GM19455 (cell line): ENCODE measurements around the gene ANAPC2.

Experiments
- ATAC-seq: cut with Tn5 transposase; IDR thresholded peaks from one replicate; pipeline ENCODE4 v1.9.1; 2021; ENCODE audit not compliant: unreplicated experiment

ANAPC2 gene

DNA sequence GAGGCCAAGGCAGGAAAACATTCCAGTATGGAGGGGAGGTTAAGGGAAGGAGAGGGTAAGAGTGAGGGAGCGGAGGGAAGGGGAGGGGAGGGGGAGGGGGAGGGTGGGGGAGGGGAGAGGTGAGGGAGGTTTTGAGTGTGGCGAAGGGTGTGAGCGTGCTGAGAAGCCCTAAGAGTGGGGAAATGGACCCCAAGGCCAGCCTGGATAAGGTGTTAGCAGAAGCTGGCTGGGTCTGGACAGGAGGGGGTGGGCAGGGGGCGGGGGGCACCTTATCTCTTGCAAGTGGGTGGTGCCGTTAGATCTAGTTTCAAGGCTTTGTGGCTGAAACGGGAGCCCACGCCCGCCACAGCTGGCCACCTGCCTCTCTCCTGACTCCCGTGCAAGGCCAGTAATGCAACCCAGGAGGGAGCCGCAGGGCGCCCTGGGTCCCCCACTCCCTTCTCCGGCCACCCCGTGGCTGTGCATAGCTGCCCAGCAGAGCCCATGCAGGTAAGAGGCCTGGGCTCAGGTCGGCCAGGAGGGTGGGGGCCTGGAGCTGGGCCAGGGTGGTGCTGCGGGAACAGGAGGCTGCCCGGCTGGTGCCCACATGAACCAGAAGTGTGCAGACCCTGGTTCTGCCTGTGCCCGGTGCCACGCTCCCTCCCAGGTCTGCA lies 39.6 kb upstream of the ANAPC2 start:
- no peak for ATAC-seq

DNA sequence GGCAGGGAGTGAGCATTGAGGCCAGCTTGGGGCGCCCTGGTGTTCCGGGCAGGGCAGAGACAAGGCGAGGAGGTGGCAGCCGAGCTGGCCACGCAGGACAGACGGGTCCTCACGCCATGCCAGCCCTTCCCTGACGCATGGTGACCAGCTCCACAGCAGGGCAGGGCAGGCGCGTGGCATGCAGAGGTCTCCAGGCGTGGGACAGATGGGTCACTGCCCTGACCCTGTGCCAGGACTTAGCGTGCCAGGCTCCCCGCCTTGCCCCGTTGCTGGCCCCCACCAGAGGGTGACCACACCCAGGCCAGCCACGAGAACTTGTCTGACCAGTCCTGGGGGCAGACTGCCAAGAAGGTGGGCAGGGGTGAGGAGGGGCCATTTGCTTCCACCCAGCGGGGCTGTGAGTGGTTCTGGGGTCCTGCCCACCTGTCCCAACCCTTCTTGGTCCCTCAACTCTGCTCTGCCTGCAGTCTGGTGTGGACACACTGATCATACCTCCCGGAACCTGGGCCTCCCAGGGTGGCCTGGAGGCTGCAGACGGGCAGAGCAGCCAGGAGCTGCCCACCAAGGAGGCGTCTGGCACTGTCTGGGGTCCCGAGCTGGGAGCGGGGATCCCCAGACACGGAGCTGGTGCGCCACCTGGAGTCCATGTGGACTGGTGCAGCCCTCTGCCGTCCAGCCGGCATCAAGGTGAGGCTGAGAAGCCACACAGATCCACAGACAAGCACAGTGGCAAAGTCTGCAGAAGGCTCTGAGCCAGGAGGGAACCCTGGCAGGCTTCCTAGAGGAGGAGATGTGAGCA lies 38.9 kb upstream of the ANAPC2 start, which contains the start of gene RNF224:
RNF224 (plus strand) TSS at position 449 of the 799 bp plus-strand sequence. CDS start 834 bp downstream, outside the sequence.
- ATAC-seq: no peak

DNA sequence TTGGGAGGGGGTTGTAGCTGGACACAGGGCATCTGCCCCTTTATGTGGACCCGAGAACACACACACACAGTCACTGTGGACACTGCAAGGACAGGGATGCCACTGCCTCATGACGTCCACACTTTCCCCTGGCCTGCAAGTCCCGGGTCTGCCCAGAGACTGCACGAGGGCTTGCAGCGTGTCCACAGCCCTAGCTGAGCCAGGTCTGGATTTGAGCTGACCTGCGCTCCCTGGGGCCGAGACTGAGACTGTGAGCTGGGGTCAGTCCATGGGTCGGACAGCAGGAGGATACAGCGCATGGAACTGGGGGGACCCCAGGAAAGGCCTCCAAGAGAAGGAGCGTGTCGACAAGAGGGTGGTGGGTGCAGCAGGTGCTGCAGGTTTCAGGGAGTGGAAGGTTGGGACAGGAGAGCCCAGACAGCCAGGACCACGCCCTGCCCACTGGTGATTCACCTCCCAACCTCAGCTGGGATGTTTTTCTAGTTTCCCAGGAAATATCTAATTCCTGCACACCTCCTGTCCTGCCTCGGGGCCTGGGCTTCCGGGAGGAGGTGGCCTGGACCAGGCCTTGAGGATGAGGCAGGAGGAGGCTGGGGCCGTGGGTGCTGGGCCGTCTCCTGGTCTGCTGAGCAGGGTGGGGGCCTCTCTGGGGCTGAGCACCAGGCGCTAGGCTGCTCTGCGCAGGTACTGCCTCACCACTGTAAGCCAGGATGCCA lies 38.1 kb upstream of the ANAPC2 start:
- ATAC-seq: no peak

DNA sequence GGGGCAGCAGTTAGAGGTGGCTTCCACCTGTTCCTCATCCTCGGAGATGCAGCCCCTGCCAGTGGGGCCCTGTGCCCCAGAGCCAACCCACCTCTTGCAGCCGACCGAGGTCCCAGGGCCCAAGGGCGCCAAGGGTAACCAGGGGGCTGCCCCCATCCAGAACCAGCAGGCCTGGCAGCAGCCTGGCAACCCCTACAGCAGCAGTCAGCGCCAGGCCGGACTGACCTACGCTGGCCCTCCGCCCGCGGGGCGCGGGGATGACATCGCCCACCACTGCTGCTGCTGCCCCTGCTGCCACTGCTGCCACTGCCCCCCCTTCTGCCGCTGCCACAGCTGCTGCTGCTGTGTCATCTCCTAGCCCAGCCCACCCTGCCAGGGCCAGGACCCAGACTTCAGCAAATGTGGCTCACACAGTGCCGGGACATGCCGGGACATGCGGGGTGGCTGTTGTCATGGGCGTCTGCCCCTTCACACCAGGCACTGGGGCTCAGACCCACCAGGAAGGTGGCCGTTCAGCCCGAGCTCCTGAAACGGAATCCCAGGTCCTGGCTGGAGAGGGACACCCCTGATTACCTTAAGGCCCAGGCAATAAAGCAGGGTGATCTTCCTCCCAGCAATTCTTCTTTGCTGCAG lies 37.5 kb upstream of the ANAPC2 start:
- ATAC-seq: no peak

DNA sequence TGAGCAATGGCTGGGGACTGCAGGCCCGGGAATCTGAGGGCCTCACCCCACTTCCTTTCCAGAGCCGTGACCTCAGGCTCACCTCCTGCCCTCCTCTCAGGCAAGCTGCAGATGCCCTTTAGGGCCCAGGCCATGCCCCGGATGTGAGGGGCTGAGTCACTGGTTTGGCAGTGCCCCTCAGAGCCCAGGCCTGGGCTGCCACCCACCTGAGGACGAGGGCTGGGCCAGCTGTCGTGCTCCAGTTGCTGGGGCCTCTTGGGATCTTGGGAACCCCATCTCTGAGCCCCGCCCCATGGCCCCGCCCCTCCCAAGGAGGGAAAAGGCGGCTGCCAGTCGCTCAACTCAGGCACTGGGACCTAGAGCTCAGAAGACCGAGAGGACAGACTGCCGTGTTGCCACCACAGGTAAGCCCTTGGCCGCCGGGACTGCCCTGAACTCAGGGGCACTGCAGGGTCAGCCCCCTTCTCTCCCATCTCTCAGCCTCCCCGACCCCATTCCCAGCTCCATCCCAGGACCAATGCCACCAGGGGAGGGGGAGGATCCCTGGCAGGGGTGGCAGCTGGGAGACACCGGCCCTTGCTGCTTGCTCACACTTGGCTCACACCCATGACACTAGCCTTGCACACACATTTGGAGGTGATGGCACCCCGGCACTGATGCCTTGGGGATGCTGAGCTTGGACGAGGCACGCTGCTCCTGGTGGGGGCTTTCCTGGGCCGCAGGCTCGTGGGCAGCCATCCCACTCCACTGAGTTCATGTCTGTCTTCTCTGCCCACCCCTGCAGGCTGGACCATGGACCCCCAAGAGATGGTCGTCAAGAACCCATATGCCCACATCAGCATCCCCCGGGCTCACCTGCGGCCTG lies 36.7 kb upstream of the ANAPC2 start, which contains the start of gene CYSRT1:
CYSRT1 (plus strand) TSS at position 345 of the 865 bp plus-strand sequence; CDS start at position 793, 448 bp downstream.
- ATAC-seq: no peak

DNA sequence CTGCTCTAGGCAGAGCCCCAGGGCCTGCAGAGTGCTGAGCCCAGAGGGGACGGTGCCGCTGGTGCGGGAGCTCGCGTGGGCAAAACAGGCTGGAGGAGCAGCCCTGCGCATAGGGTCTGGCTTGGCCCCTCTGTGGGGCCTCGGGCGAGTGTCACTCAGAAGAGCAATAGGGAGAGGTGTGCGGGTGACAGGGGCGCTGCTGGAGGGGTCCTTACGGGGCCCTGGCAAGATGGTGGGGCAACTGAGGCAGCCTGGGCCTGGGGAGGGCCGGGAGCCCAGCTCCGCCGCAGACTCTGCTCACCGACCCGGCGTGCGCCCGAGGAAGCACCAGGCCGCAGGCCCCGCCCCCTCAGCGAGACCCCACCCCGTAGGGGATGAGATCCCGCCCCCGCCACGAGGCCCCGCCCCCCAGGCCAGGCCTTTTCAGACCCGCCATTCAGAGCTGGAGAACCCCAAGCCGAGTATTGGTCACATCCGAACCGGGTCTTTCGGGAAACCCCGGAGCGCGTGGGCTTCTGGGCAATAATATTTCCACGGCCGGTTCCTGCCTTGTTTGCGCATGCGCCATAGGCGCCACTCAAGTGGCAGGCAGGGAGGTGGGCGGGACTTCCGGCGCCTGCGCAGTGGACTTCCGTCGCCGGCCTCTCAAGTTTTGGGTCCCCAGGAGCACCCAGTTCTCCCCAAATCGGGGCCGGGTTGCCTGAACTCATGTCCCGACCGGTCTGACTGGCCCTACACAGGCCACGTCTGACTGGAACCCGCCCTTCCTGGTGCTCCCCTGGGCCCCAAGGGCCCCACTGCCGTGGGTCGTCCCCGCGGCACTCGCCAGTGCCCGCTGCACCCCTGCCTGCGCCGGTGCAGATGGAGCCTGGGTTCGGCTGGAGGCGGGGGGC lies 35.0 kb upstream of the ANAPC2 start:
- peak; percentile 74 for ATAC-seq

DNA sequence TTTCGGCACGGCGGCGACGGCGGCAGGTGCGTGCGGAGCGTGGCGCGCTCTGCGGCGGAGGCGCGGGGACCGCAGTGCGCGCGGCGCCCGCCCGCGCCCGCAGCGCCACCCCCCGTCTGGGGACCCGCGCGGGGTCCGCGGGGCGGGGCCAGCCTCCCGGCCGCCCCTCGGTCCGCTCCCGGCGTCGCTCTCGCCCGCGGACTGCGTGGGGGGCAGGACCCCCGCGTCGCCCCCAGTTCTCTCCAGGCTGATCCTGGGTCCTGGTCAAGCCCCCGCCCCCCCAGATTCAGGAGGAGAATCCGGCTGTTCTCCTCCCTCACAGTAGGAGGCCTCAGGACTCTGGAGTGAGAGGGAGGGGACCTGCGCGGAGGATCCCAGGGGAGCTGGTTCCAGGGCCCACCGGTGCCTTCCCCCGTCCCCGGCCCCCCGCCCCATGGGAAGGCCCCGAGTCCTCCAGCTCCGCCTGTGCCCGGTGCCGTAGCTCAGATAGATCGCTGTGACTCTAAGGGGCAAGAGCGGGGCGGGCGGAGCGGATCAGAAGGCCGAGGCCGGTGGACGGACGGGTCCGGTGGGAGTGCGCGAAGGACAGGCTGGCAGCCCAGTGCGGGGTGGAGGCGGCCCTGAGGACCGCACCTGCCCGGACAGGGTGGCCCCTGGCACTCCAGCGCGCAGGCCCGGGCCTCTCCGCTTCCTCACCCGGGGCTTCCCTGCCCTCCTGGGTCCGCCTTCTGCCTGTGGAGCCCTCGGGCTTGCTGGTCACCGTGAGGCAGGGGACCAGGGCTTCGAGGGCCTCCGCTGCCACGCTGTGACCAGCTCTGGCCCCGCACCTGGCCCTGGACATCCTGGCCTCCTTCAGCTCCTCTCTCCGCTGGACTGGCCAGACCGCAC lies 34.1 kb upstream of the ANAPC2 start, which contains the start of gene RNF208:
RNF208 (minus strand) TSS at position 51 of the 888 bp plus-strand sequence. CDS start 1,028 bp downstream, outside the sequence.
- ATAC-seq: peak; percentile 3

DNA sequence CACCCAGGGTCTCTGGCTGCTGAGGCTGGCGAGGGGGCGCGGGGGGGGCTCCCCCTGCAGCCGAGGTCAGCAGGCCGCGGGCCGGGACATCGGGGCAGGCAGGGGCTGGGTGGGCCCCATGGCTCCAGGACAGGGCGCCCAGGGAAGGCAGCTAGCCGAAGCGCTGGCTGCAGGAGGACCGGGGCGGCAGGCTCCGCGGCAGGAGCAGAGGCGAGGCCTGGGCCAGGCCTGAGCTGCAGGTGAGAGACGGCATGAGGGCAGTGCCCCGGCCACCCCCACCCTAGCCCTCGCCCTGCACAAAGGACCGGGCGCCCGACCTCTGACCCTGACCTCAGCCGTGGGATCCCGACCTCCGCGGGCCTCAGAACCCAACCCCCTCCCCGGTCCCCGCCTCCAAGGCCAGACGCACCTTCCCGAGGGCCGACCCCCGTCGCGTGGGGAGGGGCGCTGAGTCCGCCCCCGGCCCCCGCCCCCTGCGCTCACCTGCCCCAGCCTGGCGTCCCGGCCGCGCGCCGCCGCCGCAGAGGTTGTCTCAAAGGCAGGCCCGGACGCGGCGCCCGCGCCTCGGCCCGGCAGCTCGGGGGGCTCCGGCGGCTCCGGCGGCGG lies 33.2 kb upstream of the ANAPC2 start:
- no peak for ATAC-seq

DNA sequence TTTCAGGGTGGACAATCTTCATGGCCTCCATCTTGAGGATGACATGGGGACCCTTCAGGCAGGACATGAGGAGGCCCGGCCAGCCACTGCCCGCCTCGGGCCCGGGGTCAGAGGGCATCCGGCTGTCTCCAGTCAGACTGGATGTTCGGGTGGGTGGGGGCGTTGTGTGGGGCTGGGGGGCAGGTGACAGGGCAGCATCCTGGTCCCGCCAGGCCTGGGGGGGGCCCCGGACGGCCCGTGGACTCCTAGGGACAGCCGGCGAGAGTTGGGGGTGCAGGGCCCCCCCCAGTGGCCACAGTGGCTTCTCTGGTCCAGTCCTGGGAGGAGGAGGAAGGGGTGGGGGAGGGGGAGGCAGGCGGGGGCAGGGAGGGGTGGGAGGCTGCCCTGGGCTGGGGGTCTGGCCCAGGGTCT lies 32.7 kb upstream of the ANAPC2 start:
- ATAC-seq: no peak

DNA sequence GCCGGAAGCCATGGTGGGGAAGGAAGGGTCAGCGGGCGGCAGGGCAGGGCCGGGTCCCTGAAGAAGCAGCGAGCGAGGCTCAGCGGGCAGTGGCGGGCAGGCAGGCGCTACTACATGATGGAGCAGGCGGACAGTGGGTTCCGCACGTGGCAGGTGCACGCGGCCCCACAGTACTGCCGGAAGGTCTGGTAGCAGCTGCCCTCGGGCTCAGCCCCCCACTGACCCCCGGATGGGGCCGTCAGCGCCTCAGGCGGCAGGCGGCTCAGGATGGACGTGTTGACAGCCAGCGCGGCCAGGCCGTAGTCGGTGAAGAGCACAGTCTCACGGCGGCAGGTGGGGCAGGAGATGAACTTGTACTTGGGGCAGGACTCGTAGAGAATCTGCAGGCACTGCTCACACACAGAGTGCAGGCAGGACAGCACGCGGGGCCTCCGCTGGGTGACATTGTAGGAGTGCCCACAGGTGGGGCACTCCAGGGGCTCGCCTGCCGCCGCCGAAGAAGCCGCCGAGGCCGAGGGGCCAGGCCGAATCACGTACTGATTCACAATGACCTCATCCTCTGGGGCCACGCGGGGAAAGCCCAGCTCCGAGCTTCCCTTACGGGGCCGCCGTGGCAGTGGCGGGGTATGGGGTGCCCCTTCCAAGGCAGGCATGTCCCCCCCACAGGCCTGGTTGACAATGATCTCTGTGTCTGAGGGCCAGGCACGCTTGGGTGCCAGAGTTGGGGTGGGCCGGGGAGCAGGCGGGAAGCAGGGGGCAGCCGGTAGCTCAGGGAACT lies 32.1 kb upstream of the ANAPC2 start:
- no peak for ATAC-seq

DNA sequence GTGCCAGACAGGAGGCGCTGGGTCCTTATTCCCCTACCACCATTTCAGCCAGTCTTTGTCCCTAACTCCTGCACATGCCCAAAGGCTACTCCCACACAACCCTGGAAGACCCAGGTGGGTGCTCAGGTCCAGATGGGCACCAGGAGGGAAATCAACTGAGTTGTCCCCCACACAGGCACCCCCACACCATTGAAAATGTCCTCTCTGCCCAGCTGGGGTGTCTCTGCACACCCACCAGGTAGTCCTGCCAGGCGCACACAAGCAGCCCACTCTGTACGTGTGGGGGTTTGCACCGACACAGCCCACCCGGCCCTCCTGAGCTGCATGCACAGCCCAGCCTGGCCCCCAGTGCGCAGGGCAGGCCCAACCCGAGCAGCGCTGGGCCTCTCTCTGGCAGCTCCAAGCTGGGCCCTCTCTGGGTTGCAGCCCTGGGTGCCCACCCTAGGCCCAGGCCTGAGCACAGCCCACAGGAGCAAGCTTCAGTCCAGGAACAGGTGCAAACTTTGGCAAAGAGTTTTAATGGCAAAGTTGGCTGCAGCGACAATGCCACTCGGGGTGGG lies 31.5 kb upstream of the ANAPC2 start:
- ATAC-seq: no peak

DNA sequence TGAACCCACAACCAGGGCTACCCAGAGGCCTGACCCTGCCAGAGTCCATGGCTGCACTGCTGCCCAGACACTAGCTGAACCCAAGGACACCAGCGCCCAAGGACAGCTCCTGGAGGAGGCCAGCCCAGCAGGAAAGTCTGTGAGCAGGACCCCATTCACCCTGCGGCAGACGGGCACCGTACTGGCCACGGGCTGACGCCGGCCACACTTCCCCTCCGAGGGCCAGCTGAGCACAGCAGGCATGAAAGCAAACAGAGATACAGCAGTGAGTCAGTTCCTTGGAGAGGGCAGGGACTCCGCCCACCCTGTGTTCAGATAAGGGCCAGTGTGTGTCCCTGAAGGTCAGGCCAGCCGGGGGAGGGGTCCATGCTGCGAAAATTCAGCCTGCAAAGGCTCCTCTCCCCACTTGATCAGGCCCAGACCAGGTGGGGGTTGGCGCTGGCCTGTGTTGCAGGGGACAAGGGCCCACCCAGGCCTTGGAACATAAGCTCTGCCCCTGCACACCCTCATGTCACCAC lies 30.5 kb upstream of the ANAPC2 start:
- no peak for ATAC-seq

DNA sequence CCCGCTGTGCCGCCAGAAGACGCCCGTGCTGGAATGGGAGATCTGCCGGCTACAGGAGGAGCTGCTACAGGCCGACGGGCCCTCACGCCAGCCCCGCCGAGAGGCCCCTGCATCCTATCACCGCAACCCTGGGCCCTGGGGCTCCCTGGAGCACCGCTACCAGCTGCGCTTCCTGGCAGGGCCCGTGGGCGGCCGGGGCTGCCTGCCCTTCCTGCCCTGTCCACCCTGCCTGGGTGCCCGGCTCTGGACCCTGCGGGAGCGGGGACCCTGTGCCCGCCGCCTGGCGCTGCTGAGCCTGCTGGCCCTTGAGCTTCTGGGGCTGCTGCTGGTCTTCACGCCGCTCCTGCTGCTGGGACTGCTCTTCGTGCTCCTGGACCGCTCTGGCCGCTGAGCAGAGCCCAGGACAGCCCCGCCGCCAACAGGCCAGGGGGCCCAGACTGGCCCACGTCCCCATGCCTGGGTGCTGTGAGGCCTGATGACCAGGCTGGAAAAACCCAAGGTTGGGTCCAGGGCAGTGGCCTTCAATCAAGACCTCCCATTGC lies 29.9 kb upstream of the ANAPC2 start:
- ATAC-seq: no peak

DNA sequence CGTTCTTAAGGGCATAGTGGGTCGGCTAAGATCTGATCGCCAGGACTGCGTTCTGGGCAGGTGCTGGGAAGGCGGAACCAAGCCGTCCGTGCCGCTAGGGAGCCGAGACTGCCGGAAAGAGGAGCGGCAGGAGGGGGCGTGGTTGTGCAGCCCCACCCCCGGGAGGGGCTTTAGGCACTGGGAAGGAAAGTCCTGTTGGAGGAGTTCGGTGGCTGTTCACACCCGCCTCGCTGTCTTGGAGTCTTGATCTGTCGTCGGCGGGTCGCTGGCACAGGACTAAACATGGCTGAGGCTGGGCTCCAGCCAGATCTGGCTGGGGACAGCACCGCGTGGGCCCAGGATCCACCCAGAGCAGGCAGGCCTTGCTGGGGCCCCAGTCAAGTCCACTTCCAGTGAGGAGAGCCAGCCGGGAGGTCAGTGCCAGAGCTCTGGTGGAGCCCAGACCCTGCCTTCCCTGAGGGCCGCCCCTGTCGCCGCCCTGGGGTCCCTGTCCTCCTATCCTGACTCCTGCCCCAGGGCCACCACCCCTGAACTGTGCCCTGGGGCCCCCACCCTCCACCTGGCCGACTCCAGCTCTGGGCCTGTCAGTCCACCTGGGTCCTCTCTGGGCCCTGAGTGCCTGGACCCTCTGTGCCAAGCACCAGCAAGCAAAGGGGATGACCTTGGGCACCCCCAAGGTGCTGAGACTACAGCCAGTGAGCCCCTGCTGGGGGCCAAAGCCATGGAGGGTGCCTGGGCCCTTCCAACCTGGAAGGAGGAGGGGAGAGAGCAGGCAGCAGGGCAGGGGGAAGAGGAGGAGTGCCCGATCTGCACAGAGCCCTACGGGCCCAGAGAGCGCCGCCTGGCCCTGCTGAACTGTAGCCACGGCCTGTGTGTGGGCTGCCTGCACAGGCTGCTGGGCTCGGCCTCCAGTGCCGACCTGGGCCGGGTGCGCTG lies 29.2 kb upstream of the ANAPC2 start:
- ATAC-seq: no peak
